Mammary epithelial cell (primary cell): ENCODE results near the gene NCKAP5L.

Experiments used
- CTCF ChIP-seq, 2 donors: IDR thresholded peaks in 1 of 2; conservative IDR thresholded peaks in 1 of 2; 2 replicates each; pipeline ENCODE4 v1.5.1; 2011 to 2012; ENCODE audit warnings: inconsistent platforms in 2 of 2, low read length in 2 of 2, mild to moderate bottlenecking in 2 of 2, control low read depth in 1 of 2, low read depth in 1 of 2; ENCODE audit not compliant: insufficient read depth in 1 of 2; ENCODE audit errors: extremely low read depth in 1 of 2
- EZH2 ChIP-seq: IDR thresholded peaks from 2 replicates; pipeline ENCODE4 v1.6.1; 2012; ENCODE audit warnings: low read length, inconsistent platforms, borderline replicate concordance

- TF ChIP-seq EZH2 (no peak), CTCF (conservative IDR thresholded peaks at IDR 0.05 in 1 of 2, IDR thresholded peaks at IDR 0.05 in 1 of 2; ENCODE audit: extremely low read depth in 1 of 2, insufficient read depth in 1 of 2, low read depth in 1 of 2, low read length in 2 of 2) (no peak)
Measured at GRCh38 chr12:49750996-49751393, 77.2 kb downstream of the NCKAP5L start.
